Keratinocyte (primary cell): ENCODE measurements around the gene SKIL. TPM values are rescaled to one million over a fixed set of nuclear protein-coding genes. Genes with fewer than 3 reads are reported as not detected.

Experiments used
- DNase-seq: peaks from one replicate; pipeline ENCODE4 v3.0.0-alpha.2; 2011; ENCODE audit warnings: low read depth, missing footprints, low spot score
- FAIRE-seq: peaks from 2 replicates; lab custom pipeline; 2011; peaks lifted over from hg19 to GRCh38; lab: Jason Lieb, UNC
- H2AFZ ChIP-seq: 2 replicates; pipeline ENCODE4 v1.6.0; 2012; ENCODE audit warnings: low read length, control low read depth, inconsistent platforms; ENCODE audit not compliant: control insufficient read depth
- H3K27ac ChIP-seq: 2 replicates; pipeline ENCODE4 v1.5.1; 2011; ENCODE audit warnings: low read length; ENCODE audit not compliant: control insufficient read depth, insufficient read depth
- H3K27me3 ChIP-seq: 3 replicates; pipeline ENCODE4 v1.6.0; 2011; ENCODE audit warnings: low read length; ENCODE audit not compliant: control insufficient read depth, insufficient read depth; ENCODE audit errors: extremely low read depth
- H3K36me3 ChIP-seq, 2 experiments: 2 replicates in 1 of 2; 3 replicates in 1 of 2; pipeline ENCODE4 v1.5.1; 2011; ENCODE audit warnings: low read length in 2 of 2, mild to moderate bottlenecking in 1 of 2; ENCODE audit not compliant: control insufficient read depth in 2 of 2, insufficient read depth in 2 of 2; ENCODE audit errors: extremely low read depth in 1 of 2
- H3K4me1 ChIP-seq: 3 replicates; pipeline ENCODE4 v1.5.1; 2011; ENCODE audit warnings: low read length; ENCODE audit not compliant: control insufficient read depth, insufficient read depth; ENCODE audit errors: extremely low read depth
- H3K4me2 ChIP-seq: 3 replicates; pipeline ENCODE4 v1.6.0; 2011; ENCODE audit warnings: low read depth, low read length; ENCODE audit not compliant: control insufficient read depth, insufficient read depth; ENCODE audit errors: extremely low read depth
- H3K4me3 ChIP-seq, 3 experiments: fragments of 200-600 bp in 1 of 3; sonication (generic) in 1 of 3; 2 replicates in 2 of 3; 3 replicates in 1 of 3; pipeline ENCODE4 v1.5.1; 2011 to 2016; ENCODE audit warnings: low read length in 3 of 3, mild to moderate bottlenecking in 3 of 3, control low read depth in 2 of 3, inconsistent platforms in 1 of 3, low read depth in 1 of 3, mixed read lengths in 1 of 3, mixed run types in 1 of 3, moderate library complexity in 1 of 3; ENCODE audit not compliant: control insufficient read depth in 2 of 3, insufficient read depth in 2 of 3; ENCODE audit errors: extremely low read depth in 1 of 3
- H3K79me2 ChIP-seq: 2 replicates; pipeline ENCODE4 v1.6.0; 2012; ENCODE audit warnings: low read length; ENCODE audit not compliant: control insufficient read depth, insufficient read depth
- H3K9ac ChIP-seq: 3 replicates; pipeline ENCODE4 v1.6.0; 2011; ENCODE audit warnings: low read length; ENCODE audit not compliant: control insufficient read depth, insufficient read depth; ENCODE audit errors: extremely low read depth
- H3K9me1 ChIP-seq: 3 replicates; pipeline ENCODE4 v1.6.0; 2011; ENCODE audit warnings: low read length; ENCODE audit not compliant: control insufficient read depth, insufficient read depth; ENCODE audit errors: extremely low read depth
- H3K9me3 ChIP-seq: 2 replicates; pipeline ENCODE4 v1.5.1; 2012; ENCODE audit warnings: low read depth, low read length; ENCODE audit not compliant: control insufficient read depth
- H4K20me1 ChIP-seq: 3 replicates; pipeline ENCODE4 v1.6.0; 2011; ENCODE audit warnings: low read length; ENCODE audit not compliant: control insufficient read depth, insufficient read depth; ENCODE audit errors: extremely low read depth
- EZH2 ChIP-seq: IDR thresholded peaks from one replicate; pipeline ENCODE4 v1.6.1; 2012; ENCODE audit warnings: inconsistent platforms, mild to moderate bottlenecking, low read length, moderate library complexity
- dilution Hi-C: fragments of 300-500 bp; cut with MboI; formaldehyde crosslinking; loops from one replicate; pipeline ENCODE4 v1.7.0; 2020; ENCODE audit warnings: low sequenced_read_pairs; ENCODE audit not compliant: extremely low pct_ligation_motif_present
- polyA plus RNA-seq, 5 experiments: library from polyadenylated mRNA; depleted of rRNA in 3 of 5; stranded (reverse) in 3 of 5; stranded (forward) in 1 of 5; unstranded in 1 of 5; fragments of >200 nt; gene quantifications; 1 replicate in 1 of 5; 2 replicates in 3 of 5; 3 replicates in 1 of 5; pipeline versions ENCODE4 v1.2.1 to v1.2.3, GENCODE V29; 2011 to 2012; ENCODE audit warnings: missing spikeins in 2 of 5, low read depth in 1 of 5, low replicate concordance in 1 of 5
- TF ChIP-seq, protein P1 (sequence below), 3 experiments: IDR thresholded peaks in 1 of 3; conservative IDR thresholded peaks in 1 of 3; optimal IDR thresholded peaks in 1 of 3; 2 replicates in 2 of 3; 3 replicates in 1 of 3; pipeline versions ENCODE3 to v1.5.1; 2011; ENCODE audit warnings: low read length in 3 of 3, mild to moderate bottlenecking in 3 of 3, moderate library complexity in 2 of 3, control low read depth in 1 of 3, inconsistent platforms in 1 of 3; ENCODE audit not compliant: insufficient read depth in 2 of 3; ENCODE audit errors: extremely low read depth in 1 of 3

SKIL gene
- polyA plus RNA-seq, 1 donor (not counting 4 experiments of a cell fraction or from before 2014, with no cell fraction given): 11.0 TPM

- no peak overlapping the region for H3K27ac ChIP-seq
- H3K9ac ChIP-seq: no peak overlapping the region
- H3K79me2 ChIP-seq: no peaks in the 10 kb centered on the region
- H3K9me1 ChIP-seq: no peaks in the 10 kb centered on the region
- H3K4me1 ChIP-seq: peaks cover 6% of the 10 kb centered on the region
- no peak overlapping the region for H3K4me3 ChIP-seq
- H3K9me3 ChIP-seq: no peaks in the 10 kb centered on the region
- TF ChIP-seq, protein P1, sequence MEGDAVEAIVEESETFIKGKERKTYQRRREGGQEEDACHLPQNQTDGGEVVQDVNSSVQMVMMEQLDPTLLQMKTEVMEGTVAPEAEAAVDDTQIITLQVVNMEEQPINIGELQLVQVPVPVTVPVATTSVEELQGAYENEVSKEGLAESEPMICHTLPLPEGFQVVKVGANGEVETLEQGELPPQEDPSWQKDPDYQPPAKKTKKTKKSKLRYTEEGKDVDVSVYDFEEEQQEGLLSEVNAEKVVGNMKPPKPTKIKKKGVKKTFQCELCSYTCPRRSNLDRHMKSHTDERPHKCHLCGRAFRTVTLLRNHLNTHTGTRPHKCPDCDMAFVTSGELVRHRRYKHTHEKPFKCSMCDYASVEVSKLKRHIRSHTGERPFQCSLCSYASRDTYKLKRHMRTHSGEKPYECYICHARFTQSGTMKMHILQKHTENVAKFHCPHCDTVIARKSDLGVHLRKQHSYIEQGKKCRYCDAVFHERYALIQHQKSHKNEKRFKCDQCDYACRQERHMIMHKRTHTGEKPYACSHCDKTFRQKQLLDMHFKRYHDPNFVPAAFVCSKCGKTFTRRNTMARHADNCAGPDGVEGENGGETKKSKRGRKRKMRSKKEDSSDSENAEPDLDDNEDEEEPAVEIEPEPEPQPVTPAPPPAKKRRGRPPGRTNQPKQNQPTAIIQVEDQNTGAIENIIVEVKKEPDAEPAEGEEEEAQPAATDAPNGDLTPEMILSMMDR (optimal IDR thresholded peaks at IDR 0.05 in 1 of 3, IDR thresholded peaks at IDR 0.05 in 1 of 3, conservative IDR thresholded peaks at IDR 0.05 in 1 of 3; ENCODE audit: extremely low read depth in 1 of 3, insufficient read depth in 2 of 3, low read length in 3 of 3): peak in 2 of 3 experiments; percentile 42
- no peak for TF ChIP-seq EZH2
- no peaks in the 10 kb centered on the region for H3K36me3 ChIP-seq
- FAIRE-seq (no peak), DNase-seq (no peak)
- H4K20me1 ChIP-seq: no peaks in the 10 kb centered on the region
- H2AFZ ChIP-seq: no peak overlapping the region
- H3K27me3 ChIP-seq: no peaks in the 10 kb centered on the region
- dilution Hi-C loops: no loop called here
- no peak overlapping the region for H3K4me2 ChIP-seq
Observed at GRCh38 chr3:170410428-170411029, 53.0 kb downstream of the SKIL start.

GRCh38 chr3:170413291-170413690, 55.8 kb downstream of the SKIL start:
- no peak overlapping the region for H3K4me3 ChIP-seq
- TF ChIP-seq, protein P1 (optimal IDR thresholded peaks at IDR 0.05 in 1 of 3, IDR thresholded peaks at IDR 0.05 in 1 of 3, conservative IDR thresholded peaks at IDR 0.05 in 1 of 3; ENCODE audit: extremely low read depth in 1 of 3, insufficient read depth in 2 of 3, low read length in 3 of 3): no peak
- no peak for TF ChIP-seq EZH2
- H4K20me1 ChIP-seq: no peaks in the 10 kb centered on the region
- no peaks in the 10 kb centered on the region for H3K9me3 ChIP-seq
- dilution Hi-C loops: no loop called here
- FAIRE-seq (no peak), DNase-seq (no peak)
- no peaks in the 10 kb centered on the region for H3K79me2 ChIP-seq
- no peak overlapping the region for H3K4me2 ChIP-seq
- H2AFZ ChIP-seq: no peak overlapping the region
- H3K27me3 ChIP-seq: peaks cover 1% of the 10 kb centered on the region
- no peaks in the 10 kb centered on the region for H3K9me1 ChIP-seq
- no peak overlapping the region for H3K27ac ChIP-seq
- H3K36me3 ChIP-seq: no peaks in the 10 kb centered on the region
- H3K9ac ChIP-seq: no peak overlapping the region
- peaks cover 6% of the 10 kb centered on the region for H3K4me1 ChIP-seq
